K562 (cell line): ENCODE results near the gene NME7. TPM values are rescaled to one million over a fixed set of nuclear protein-coding genes. Genes with fewer than 3 reads are reported as not detected.
A peak's percentile ranks its signal among the peaks of the same experiment; 100 is the strongest.

Experiments used
- CEBPG ChIP-seq, 3 experiments: fragments of 200-800 bp in 1 of 3; sonication (Bioruptor generic) in 1 of 3; sonication (generic) in 1 of 3; formaldehyde crosslinking in 1 of 3; IDR thresholded peaks in 2 of 3; conservative IDR thresholded peaks in 1 of 3; 2 replicates each; pipeline versions ENCODE4 v1.6.1 to v1.8.0; 2016 to 2022; ENCODE audit warnings: missing compliant biosample characterization in 2 of 3, missing genetic modification characterization in 2 of 3, mild to moderate bottlenecking in 1 of 3, missing genetic modification reagents in 1 of 3
- RAD21 ChIP-seq, 2 experiments: fragments of 250-450 bp in 1 of 2; fragments of 450-650 bp in 1 of 2; sonication (Bioruptor Pico) in 1 of 2; formaldehyde crosslinking in 1 of 2; IDR thresholded peaks in 1 of 2; conservative IDR thresholded peaks in 1 of 2; 2 replicates each; pipeline versions ENCODE4 v1.4.0 to v1.8.0; 2020 to 2022; ENCODE audit warnings: mild to moderate bottlenecking in 2 of 2, moderate library complexity in 1 of 2
- REST ChIP-seq, 2 experiments: fragments of 450-650 bp; formaldehyde crosslinking in 1 of 2; IDR thresholded peaks; 2 replicates each; pipeline versions ENCODE4 v1.4.0 to v1.6.1; 2014 to 2020; ENCODE audit warnings: mild to moderate bottlenecking in 2 of 2, borderline replicate concordance in 1 of 2, low read depth in 1 of 2
- ZBTB5 ChIP-seq: fragments of 450-650 bp; IDR thresholded peaks from 2 replicates; pipeline ENCODE4 v1.6.1; 2017; ENCODE audit warnings: antibody characterized with exemption
- ZNF512 ChIP-seq: IDR thresholded peaks from 2 replicates; pipeline ENCODE4 v1.6.1; 2016; ENCODE audit warnings: missing genetic modification characterization, missing compliant biosample characterization
- polyA plus RNA-seq, 8 experiments: library from polyadenylated mRNA; depleted of rRNA in 4 of 8; stranded (reverse) in 5 of 8; unstranded in 3 of 8; fragments of >200 nt; fragmentation: Nextera tagmentation in 2 of 8; fragmentation: Illumina TruSeq in 1 of 8; extraction: Ambion mirVana in 2 of 8; extraction: Trizol in 1 of 8; gene quantifications; 2 replicates each; pipeline versions ENCODE4 v1.2.1 to v1.2.3, GENCODE V29; 2011 to 2014; ENCODE audit warnings: inconsistent platforms in 1 of 8, missing spikeins in 1 of 8
- total RNA-seq, 7 experiments: library from RNA; depleted of rRNA in 6 of 7; stranded (reverse); fragments of >200 nt in 6 of 7; fragmentation: Illumina TruSeq in 2 of 7; extraction: Trizol in 2 of 7; gene quantifications; 2 replicates each; pipeline versions ENCODE4 v1.2.1 to v1.2.3, GENCODE V29; 2011 to 2021; ENCODE audit warnings: low replicate concordance in 1 of 7
- TF ChIP-seq, protein P1 (sequence below): fragments of 450-650 bp; IDR thresholded peaks from 2 replicates; pipeline ENCODE4 v1.7.1; 2018; ENCODE audit warnings: mild to moderate bottlenecking, low read depth; ENCODE audit not compliant: partially characterized antibody
- TF ChIP-seq, protein P2 (sequence below): fragments of 200-800 bp; sonication (Bioruptor generic); IDR thresholded peaks from 2 replicates; pipeline ENCODE4 v1.6.1; 2017; ENCODE audit warnings: missing genetic modification characterization, missing compliant biosample characterization

NME7 gene
- total and polyA plus RNA-seq, 9 of the 15 experiments (the other 6 are each of a cell fraction or from before 2014, with no cell fraction given), result 7.9 to 43.2 (median 23.9) TPM

GRCh38 chr1:169348383-169349036, 19.1 kb downstream of the NME7 start (continued):
- TF ChIP-seq REST (IDR thresholded peaks at IDR 0.05; ENCODE audit: borderline replicate concordance), result peak; percentile 86
- no peak for TF ChIP-seq REST (CRISPR knock-in tag; IDR thresholded peaks at IDR 0.05; ENCODE audit: low read depth)
- no peak for TF ChIP-seq CEBPG (CRISPR knock-in tag; IDR thresholded peaks at IDR 0.05)
- TF ChIP-seq CEBPG (tag; conservative IDR thresholded peaks at IDR 0.05 in 1 of 2, IDR thresholded peaks at IDR 0.05 in 1 of 2), result peak; percentile 34 to 56; a peak in 2 of 4 replicates
- TF ChIP-seq RAD21 (CRISPR knock-in tag; conservative IDR thresholded peaks at IDR 0.05 in 1 of 2, IDR thresholded peaks at IDR 0.05 in 1 of 2), result peak; percentile 96 to 98
- no peak for TF ChIP-seq ZNF512 (tag)
- TF ChIP-seq, protein P1, sequence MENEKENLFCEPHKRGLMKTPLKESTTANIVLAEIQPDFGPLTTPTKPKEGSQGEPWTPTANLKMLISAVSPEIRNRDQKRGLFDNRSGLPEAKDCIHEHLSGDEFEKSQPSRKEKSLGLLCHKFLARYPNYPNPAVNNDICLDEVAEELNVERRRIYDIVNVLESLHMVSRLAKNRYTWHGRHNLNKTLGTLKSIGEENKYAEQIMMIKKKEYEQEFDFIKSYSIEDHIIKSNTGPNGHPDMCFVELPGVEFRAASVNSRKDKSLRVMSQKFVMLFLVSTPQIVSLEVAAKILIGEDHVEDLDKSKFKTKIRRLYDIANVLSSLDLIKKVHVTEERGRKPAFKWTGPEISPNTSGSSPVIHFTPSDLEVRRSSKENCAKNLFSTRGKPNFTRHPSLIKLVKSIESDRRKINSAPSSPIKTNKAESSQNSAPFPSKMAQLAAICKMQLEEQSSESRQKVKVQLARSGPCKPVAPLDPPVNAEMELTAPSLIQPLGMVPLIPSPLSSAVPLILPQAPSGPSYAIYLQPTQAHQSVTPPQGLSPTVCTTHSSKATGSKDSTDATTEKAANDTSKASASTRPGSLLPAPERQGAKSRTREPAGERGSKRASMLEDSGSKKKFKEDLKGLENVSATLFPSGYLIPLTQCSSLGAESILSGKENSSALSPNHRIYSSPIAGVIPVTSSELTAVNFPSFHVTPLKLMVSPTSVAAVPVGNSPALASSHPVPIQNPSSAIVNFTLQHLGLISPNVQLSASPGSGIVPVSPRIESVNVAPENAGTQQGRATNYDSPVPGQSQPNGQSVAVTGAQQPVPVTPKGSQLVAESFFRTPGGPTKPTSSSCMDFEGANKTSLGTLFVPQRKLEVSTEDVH, result peak; percentile 28
- no peak for TF ChIP-seq ZBTB5
- TF ChIP-seq, protein P2, sequence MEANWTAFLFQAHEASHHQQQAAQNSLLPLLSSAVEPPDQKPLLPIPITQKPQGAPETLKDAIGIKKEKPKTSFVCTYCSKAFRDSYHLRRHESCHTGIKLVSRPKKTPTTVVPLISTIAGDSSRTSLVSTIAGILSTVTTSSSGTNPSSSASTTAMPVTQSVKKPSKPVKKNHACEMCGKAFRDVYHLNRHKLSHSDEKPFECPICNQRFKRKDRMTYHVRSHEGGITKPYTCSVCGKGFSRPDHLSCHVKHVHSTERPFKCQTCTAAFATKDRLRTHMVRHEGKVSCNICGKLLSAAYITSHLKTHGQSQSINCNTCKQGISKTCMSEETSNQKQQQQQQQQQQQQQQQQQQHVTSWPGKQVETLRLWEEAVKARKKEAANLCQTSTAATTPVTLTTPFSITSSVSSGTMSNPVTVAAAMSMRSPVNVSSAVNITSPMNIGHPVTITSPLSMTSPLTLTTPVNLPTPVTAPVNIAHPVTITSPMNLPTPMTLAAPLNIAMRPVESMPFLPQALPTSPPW, result 0 out of 2 replicates have a peak, but pooled peaks have one; percentile 16
